Brain pericyte (primary cell): ENCODE data around the gene MAPK4.
"Not testable (repeated sequence)": the region's sequence is repeated elsewhere in the genome, so short reads cannot be mapped to it uniquely, and the experiment has no call there.

Experiments
- DNase-seq: peaks from one replicate; pipeline ENCODE4 v3.0.0-alpha.2; 2012; ENCODE audit warnings: low read depth, low spot score

The MAPK4 gene

GRCh38 chr18:50749945-50750344 is 190.1 kb downstream of the MAPK4 start:
- DNase-seq: no peak

GRCh38 chr18:50750546-50750945 is 190.7 kb downstream of the MAPK4 start:
- DNase-seq: no peak

- DNase-seq: no peak
These were observed 191.6 kb downstream of the MAPK4 start for GRCh38 chr18:50751490-50751889.

GRCh38 chr18:50751947-50752346 is 192.1 kb downstream of the MAPK4 start:
- DNase-seq: no peak

GRCh38 chr18:50753311-50753710 is 193.4 kb downstream of the MAPK4 start:
- DNase-seq: no peak

- no peak for DNase-seq
These were observed 194.4 kb downstream of the MAPK4 start for GRCh38 chr18:50754297-50754696.

- DNase-seq: no peak
These were observed 197.5 kb downstream of the MAPK4 start for GRCh38 chr18:50757358-50757757.

- no peak for DNase-seq
These were observed 209.6 kb downstream of the MAPK4 start for GRCh38 chr18:50769463-50769862.

GRCh38 chr18:50775207-50775606 is 215.3 kb downstream of the MAPK4 start:
- DNase-seq: no peak

GRCh38 chr18:50775726-50776125 is 215.8 kb downstream of the MAPK4 start:
- DNase-seq: no peak

- DNase-seq: no peak
These were observed 216.5 kb downstream of the MAPK4 start for GRCh38 chr18:50776383-50776782.

GRCh38 chr18:50779021-50779420 is 219.1 kb downstream of the MAPK4 start:
- DNase-seq: not testable (repeated sequence)
